Effector CD4-positive, alpha-beta T cell (primary cell): ENCODE measurements around the gene CNPY1.

Experiments
- DNase-seq: peaks from one replicate; pipeline ENCODE4 v3.0.0-alpha.2; 2020

Gene CNPY1

GRCh38 chr7:155509359-155509724 lies 37.0 kb downstream of the CNPY1 start:
- DNase-seq, result no peak

GRCh38 chr7:155508376-155509358 lies 37.7 kb downstream of the CNPY1 start:
- DNase-seq, result no peak

DNA sequence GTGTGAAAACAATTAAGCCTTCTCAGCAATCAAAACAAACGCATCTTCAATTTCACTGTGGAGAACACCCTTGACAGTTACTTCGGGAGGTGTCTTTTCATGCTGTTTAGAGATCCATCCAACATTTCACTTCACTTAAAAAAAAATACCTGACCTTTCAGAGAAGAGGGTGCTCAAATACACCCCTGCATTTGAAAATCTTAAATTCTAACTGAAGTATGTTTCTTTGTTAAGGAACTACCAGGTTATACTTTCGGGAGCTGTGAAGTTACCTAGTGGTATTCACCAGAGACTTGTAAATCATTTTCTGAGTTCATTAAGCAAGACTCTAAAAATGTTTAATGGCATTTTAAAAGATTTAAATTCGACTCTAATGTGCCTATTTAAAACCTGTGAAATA lies 38.8 kb downstream of the CNPY1 start:
- no peak for DNase-seq

DNA sequence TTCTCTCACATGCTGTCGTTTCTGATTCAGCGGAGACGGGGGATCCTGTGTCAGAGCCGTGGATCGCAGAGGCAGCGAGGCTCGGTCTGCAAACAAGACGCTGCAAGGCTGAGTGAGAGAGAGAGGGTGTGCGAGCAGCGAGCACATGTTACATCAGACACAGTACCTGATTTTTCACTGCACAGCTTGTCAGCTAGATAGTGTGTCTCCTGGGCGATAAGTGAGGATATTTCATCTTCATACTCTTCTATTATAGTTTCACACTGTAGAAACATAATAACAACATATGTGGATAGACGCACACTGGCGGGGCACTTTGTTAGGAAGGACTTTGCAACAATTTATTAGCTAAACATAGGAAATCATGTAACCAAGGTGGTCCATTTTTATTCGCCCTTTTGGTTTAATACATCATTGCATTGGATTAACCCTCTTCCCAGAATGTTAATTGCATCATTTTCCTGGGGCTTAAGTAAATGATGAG lies 39.5 kb downstream of the CNPY1 start:
- DNase-seq, result no peak

- DNase-seq, result no peak
Measured at GRCh38 chr7:155505422-155505793, 41.0 kb downstream of the CNPY1 start.

GRCh38 chr7:155497149-155497901 lies 49.0 kb downstream of the CNPY1 start:
- DNase-seq, result no peak

DNA sequence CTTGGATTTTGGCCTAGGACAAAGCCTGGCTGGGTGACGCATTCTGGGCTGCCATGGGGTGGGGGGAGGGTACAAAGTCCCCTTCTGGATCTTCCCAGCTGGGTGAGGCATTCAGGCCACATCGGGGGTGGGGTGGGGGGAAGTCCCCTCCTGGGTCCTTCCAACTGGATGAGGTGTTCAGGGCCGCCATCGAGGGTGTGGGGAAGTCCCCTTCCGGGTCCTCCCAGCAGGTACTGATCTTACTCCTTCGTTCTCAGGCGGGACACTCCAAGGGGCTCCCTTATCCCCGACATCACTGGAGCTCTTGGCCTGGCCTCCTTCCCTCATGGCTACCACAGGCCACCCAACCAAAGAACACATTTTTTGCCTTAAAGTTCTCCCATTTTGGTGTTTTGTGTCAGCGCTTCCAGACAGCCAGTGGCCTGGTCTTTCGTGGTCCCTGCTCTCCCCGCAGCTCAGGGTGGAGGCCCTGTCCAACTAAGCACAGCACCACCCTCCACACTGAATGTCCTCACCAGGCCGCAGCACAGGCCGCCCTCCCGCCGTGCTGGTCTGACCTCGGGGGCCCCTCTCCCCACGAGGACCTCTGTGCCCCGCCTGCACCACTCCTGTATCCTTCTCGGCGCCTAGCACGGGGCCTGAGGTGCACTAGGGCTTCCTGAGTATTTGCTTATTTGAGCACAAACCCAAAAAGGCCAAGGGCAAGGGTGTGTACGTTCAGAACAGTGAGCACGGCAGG lies 49.9 kb downstream of the CNPY1 start:
- no peak for DNase-seq

- DNase-seq, result no peak
Measured at GRCh38 chr7:155495440-155496248, 50.7 kb downstream of the CNPY1 start.

GRCh38 chr7:155494551-155494950 lies 51.8 kb downstream of the CNPY1 start:
- DNase-seq, result no peak

GRCh38 chr7:155493744-155494538 lies 52.4 kb downstream of the CNPY1 start:
- no peak for DNase-seq

GRCh38 chr7:155491812-155492211 lies 54.5 kb downstream of the CNPY1 start:
- no peak for DNase-seq

GRCh38 chr7:155490697-155491628 lies 55.4 kb downstream of the CNPY1 start:
- no peak for DNase-seq

- DNase-seq, result no peak
Measured at GRCh38 chr7:155489862-155490696, 56.3 kb downstream of the CNPY1 start.

DNA sequence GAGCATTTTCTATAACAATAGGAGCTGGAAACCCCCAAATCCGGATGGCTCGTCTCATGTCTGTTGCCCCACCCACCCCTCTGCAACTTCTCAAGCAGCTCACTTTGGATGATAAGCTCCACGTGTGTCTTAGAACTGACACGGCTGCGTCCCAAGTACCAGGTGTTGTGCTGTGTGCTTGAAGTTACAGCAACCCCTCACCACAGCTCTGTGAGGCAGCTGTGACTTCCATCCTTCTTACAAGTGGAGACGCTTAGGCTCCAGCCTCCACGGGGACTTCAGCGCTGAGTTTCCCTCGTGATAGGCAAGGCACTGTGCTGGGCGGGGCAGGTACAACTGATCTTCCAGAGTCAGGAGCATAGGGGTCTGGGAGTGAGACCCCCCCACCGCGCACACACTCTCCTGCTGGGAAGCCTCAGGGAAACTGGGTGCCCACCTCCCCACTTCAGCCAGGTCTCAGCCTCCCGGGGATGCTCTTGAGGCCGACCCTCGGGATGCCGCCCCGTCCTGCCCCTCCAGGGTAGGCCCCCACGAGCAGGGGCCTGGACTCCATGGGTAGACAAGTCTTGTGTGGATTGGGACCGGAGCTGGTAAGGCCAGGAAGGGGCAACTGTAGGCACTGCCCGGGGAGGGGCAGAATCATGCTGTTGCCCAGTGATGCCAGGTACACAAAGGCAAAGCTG lies 57.1 kb downstream of the CNPY1 start:
- DNase-seq, result no peak

- DNase-seq, result no peak
Measured at GRCh38 chr7:155488483-155489127, 57.8 kb downstream of the CNPY1 start.

DNA sequence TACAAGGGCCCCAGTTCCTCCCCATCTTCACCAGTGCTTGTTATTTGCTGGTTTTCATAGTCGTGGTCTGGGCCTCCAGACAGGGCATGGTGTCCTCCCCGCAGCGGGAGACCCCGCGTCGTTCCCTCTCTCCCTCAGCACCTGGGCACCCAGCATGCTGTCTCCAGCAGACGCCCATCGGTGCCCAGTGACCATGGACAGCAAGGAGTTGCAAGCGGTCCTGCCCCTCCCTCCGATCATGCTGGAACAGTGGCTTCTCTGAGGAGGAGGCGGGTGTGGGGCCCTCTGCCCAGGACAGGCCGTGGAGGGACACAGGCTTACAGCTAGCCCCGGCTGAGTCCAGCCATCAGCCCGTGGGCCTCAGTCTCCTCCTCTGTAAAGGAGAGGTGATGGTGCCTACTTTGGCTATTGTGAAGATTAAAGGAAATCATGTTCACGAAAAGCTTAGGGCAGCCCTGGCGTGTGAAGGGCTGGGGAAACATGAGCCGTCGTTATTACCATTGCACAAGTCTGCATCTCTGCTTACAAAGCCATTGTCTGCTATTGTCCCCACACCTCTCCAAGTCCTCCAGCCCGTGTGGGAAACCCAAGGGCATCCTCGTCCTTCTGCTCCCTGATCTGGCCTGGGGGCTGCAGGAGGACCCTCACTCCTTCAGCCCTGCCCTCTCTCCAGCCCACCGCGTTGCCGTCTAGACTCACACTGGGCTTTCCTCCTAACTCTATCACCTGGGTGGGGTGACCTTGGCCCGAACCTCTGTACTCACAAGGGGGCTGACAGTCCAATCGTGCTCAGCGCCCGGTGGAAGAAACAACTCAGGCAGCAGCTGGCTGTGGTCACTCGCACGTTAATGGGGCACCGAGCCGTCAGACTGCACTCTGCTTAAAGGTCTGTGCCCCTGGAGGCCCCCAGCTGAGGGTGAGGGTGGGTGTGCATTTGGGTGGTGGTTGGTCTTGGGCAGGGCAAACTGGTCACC lies 58.6 kb downstream of the CNPY1 start:
- no peak for DNase-seq
